BE2C (cell line): ENCODE data around the gene AFG1L.

Experiments
- DNase-seq: peaks from one replicate; pipeline ENCODE4 v3.0.0-alpha.2; 2020
- H3K27me3 ChIP-seq: fragments of 250-450 bp; sonication (Bioruptor Pico); 2 replicates; pipeline ENCODE4 v1.5.1; 2020; ENCODE audit warnings: mild to moderate bottlenecking
- H3K36me3 ChIP-seq: fragments of 250-450 bp; sonication (Bioruptor Pico); 2 replicates; pipeline ENCODE4 v1.5.1; 2020; ENCODE audit warnings: mild to moderate bottlenecking
- H3K4me1 ChIP-seq: fragments of 250-450 bp; sonication (Bioruptor Pico); 2 replicates; pipeline ENCODE4 v1.5.1; 2020
- H3K4me3 ChIP-seq: 2 replicates; pipeline ENCODE4 v1.5.1; 2011; ENCODE audit warnings: low read depth, low read length
- H3K9me3 ChIP-seq: fragments of 250-450 bp; sonication (Bioruptor Pico); 2 replicates; pipeline ENCODE4 v1.5.1; 2020
- TF ChIP-seq, protein P1 (sequence below): IDR thresholded peaks from 2 replicates; pipeline ENCODE4 v1.5.1; 2012; ENCODE audit warnings: mild to moderate bottlenecking, low read depth, low read length

The AFG1L gene

DNA sequence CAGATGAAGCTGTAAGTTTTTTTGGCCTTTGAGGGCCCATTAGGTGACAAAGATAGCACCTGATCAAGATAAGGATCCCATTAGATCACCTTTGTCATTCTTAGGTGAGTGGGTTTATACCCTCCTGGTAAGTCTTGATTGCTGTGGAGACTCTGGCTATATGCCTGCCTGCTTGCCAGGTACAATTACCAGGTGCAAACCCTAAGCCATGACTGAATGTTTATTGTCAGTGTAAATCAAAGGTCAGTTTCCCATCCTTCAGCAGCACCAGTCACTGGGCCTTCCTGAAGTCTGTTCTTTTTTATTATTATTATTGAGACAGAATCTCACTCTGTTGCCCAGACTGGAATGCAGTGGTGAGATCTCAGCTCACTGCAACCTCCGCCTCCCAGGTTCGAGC lies 159.5 kb downstream of the AFG1L start:
- H3K36me3 ChIP-seq: no peaks in the 10 kb centered on the region

DNA sequence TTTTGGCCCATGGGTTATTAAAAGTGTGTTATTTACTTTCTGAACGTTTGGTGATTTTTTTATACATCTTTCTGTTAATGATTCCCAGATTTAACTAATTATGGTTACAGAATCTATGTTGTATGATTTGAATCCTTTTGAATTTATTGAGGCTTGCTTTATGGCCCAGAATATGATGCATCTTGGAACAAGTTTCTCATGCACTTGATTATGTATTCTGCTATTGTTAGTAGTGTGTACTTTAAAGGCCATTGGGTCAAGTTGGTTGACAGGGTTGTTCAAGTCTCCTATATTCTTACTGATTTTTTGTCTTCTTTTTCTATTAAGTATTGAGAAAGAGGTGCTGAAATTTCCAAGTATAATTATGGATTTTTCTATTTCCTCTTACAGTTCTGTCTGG lies 160.8 kb downstream of the AFG1L start:
- no peaks in the 10 kb centered on the region for H3K9me3 ChIP-seq
- DNase-seq: no peak
- no peaks in the 10 kb centered on the region for H3K4me1 ChIP-seq
- H3K27me3 ChIP-seq: no peaks in the 10 kb centered on the region
- TF ChIP-seq, protein P1, sequence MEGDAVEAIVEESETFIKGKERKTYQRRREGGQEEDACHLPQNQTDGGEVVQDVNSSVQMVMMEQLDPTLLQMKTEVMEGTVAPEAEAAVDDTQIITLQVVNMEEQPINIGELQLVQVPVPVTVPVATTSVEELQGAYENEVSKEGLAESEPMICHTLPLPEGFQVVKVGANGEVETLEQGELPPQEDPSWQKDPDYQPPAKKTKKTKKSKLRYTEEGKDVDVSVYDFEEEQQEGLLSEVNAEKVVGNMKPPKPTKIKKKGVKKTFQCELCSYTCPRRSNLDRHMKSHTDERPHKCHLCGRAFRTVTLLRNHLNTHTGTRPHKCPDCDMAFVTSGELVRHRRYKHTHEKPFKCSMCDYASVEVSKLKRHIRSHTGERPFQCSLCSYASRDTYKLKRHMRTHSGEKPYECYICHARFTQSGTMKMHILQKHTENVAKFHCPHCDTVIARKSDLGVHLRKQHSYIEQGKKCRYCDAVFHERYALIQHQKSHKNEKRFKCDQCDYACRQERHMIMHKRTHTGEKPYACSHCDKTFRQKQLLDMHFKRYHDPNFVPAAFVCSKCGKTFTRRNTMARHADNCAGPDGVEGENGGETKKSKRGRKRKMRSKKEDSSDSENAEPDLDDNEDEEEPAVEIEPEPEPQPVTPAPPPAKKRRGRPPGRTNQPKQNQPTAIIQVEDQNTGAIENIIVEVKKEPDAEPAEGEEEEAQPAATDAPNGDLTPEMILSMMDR: no peak
- H3K36me3 ChIP-seq: no peaks in the 10 kb centered on the region
- no peak overlapping the region for H3K4me3 ChIP-seq

More for the DNA sequence above, 159.5 kb downstream of the AFG1L start:
- no peak for DNase-seq
- H3K9me3 ChIP-seq: no peaks in the 10 kb centered on the region
- no peaks in the 10 kb centered on the region for H3K27me3 ChIP-seq
- H3K4me3 ChIP-seq: no peak overlapping the region
- TF ChIP-seq, protein P1: no peak
- H3K4me1 ChIP-seq: no peaks in the 10 kb centered on the region

DNA sequence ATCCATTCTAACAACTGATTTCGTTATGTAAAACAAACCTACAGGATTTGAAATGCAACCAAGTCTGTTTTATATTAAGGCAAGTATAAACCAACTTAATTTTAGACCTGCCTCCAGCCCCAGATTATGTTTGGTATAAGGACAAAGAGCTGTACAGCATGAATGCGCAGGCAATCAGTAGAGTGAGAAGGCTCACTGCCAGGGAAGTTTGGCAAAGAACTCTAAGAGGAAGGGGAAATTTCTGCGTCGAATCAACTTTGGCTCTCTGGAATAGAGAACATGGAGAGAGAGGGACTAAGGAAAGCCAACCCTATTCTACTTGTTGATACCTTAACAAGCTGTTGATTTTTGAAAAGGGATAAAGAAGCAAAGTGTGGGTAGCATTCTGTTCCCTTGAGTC lies 168.9 kb downstream of the AFG1L start:
- no peaks in the 10 kb centered on the region for H3K36me3 ChIP-seq
- TF ChIP-seq, protein P1: no peak
- H3K4me1 ChIP-seq: no peaks in the 10 kb centered on the region
- no peak overlapping the region for H3K4me3 ChIP-seq
- DNase-seq: no peak
- H3K27me3 ChIP-seq: no peaks in the 10 kb centered on the region
- no peaks in the 10 kb centered on the region for H3K9me3 ChIP-seq

DNA sequence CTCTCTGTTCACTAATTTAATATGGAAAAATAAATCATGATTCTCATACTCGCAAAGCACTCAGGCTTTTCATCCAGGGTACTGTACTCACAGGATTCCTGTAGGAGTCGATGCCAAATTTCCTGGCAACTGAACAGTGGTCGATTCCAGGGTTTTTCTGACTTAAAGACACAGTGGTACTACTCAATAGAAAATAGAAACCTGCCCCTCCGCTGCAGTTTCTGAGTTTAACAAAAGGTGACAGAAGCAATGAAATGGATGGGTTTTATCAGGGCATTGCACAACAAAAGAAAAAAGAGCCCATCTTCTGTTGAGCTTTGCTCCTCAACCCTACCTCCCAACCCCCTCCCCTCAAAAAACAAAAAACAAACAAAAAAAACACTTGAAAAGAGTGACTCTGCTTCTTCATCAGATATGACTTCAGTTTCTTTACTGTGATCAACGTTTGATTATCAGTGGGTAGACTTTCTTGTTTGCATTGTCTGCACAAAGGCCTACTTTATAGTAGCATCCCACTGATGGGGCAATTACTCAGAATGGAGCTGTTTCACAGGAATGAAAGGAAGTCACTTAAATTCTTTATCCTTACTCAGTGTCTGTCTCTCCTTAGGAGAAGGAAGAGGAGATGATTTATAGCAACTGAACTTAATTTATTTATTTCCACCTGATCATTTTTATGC lies 169.7 kb downstream of the AFG1L start:
- Histone ChIP-seq H3K36me3 (no peaks in the 10 kb centered on the region), H3K27me3 (no peaks in the 10 kb centered on the region), H3K9me3 (no peaks in the 10 kb centered on the region), H3K4me1 (no peaks in the 10 kb centered on the region), H3K4me3 (no peak overlapping the region)
- no peak for DNase-seq
- TF ChIP-seq, protein P1: no peak

DNA sequence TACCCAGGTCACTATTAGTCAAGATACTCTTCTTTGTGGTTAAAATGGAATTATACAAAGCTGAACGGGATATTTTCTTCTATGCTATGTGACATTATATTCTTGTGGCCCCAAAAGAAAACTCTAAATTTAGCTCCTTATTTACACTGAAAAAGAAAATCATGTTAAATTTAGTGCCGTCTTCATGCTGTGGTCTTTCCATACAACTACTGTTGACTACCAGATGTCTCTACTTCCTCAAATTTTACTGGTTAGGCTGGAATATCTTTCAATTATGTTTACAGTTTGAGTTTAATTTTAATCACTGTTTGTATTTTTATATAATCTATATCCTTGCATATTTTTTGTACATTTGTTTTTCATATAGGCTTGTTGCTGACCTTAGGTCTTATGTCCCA lies 170.2 kb downstream of the AFG1L start:
- Histone ChIP-seq H3K9me3 (no peaks in the 10 kb centered on the region), H3K27me3 (no peaks in the 10 kb centered on the region), H3K4me1 (no peaks in the 10 kb centered on the region), H3K36me3 (no peaks in the 10 kb centered on the region), H3K4me3 (no peak overlapping the region)
- TF ChIP-seq, protein P1: no peak
- DNase-seq: no peak

DNA sequence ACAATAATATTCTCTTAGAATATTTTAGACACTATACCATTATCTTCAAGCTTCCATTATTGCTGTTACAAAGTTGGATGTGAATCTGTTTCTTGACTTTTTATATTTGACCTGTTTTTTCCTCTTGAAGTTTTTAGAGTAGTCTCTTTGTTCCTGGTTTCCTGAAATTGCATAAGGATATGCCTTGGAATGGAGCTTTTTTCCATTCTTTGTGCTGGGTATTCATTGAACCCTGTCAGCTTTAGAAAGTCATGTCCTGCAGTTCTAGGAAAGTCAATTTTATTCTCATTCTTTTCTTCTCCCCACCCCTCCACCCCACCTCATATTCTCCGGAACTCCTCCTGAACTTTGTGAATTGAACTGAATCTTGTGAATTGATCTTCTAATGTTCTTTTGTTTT lies 173.5 kb downstream of the AFG1L start:
- Histone ChIP-seq H3K4me1 (no peaks in the 10 kb centered on the region), H3K36me3 (no peaks in the 10 kb centered on the region), H3K4me3 (no peak overlapping the region), H3K9me3 (no peaks in the 10 kb centered on the region), H3K27me3 (no peaks in the 10 kb centered on the region)
- TF ChIP-seq, protein P1: no peak
- DNase-seq: no peak
